ENCODE measurements around the gene FBXO31. TPM values are rescaled to one million over a fixed set of nuclear protein-coding genes. Genes with fewer than 3 reads are reported as not detected.

FBXO31 gene
- total RNA-seq, 2 donors from 2014 or later = 39.5 to 65.8 TPM

DNA sequence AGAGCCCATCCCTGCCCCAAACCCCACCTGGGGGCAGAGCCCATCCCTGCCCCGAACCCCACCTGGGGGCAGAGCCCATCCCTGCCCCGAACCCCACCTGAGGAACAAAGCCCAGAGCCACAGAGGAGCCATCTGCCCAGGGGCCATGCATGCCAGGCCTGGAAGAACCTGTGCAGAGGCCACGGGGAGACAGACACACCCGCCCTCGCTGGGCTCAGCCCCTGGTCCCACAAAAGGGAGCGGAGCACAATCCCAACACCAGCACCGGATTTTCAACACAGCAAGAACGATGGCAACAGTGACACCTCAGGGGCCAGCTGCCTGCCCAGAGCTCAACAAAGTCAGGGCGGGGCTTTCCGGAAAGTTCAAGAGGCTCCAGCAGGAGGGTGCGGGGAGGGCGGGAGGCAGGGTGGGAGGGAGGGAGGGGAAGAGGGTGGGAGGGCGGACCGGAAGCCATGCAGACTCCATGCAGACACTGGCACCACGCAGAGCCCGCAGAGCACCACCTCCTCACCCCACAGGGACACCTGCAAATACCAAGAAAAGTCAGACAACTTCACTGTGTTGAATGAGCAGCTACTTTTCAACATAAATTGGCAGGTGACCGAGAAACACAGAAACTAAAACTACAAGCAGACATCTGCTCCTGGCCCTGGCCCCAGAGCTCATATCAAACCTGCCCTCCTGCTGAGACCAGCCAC, 38.5 kb downstream of the FBXO31 start:
- Histone ChIP-seq H3K4me3 (no peak overlapping the region), H3K27ac (no peak overlapping the region), H3K36me3 (no peaks in the 10 kb centered on the region), H3K27me3 (replicated peaks; ENCODE audit: insufficient read depth) (no peaks in the 10 kb centered on the region), H3K9me3 (no peaks in the 10 kb centered on the region), H3K4me1 (replicated peaks) (no peaks in the 10 kb centered on the region)
- DNase-seq (ENCODE audit: low spot score) = no peak
- WGBS = 63% methylated on average over 16 of the region's 17 CpGs
- TF ChIP-seq POLR2AphosphoS5 (IDR thresholded peaks at IDR 0.05) = no peak
- TF ChIP-seq, protein P1, sequence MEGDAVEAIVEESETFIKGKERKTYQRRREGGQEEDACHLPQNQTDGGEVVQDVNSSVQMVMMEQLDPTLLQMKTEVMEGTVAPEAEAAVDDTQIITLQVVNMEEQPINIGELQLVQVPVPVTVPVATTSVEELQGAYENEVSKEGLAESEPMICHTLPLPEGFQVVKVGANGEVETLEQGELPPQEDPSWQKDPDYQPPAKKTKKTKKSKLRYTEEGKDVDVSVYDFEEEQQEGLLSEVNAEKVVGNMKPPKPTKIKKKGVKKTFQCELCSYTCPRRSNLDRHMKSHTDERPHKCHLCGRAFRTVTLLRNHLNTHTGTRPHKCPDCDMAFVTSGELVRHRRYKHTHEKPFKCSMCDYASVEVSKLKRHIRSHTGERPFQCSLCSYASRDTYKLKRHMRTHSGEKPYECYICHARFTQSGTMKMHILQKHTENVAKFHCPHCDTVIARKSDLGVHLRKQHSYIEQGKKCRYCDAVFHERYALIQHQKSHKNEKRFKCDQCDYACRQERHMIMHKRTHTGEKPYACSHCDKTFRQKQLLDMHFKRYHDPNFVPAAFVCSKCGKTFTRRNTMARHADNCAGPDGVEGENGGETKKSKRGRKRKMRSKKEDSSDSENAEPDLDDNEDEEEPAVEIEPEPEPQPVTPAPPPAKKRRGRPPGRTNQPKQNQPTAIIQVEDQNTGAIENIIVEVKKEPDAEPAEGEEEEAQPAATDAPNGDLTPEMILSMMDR (IDR thresholded peaks at IDR 0.05) = no peak
- no peak for TF ChIP-seq POLR2A (IDR thresholded peaks at IDR 0.05)
- intact Hi-C loops (cut with DNase I) = no loop called here

DNA sequence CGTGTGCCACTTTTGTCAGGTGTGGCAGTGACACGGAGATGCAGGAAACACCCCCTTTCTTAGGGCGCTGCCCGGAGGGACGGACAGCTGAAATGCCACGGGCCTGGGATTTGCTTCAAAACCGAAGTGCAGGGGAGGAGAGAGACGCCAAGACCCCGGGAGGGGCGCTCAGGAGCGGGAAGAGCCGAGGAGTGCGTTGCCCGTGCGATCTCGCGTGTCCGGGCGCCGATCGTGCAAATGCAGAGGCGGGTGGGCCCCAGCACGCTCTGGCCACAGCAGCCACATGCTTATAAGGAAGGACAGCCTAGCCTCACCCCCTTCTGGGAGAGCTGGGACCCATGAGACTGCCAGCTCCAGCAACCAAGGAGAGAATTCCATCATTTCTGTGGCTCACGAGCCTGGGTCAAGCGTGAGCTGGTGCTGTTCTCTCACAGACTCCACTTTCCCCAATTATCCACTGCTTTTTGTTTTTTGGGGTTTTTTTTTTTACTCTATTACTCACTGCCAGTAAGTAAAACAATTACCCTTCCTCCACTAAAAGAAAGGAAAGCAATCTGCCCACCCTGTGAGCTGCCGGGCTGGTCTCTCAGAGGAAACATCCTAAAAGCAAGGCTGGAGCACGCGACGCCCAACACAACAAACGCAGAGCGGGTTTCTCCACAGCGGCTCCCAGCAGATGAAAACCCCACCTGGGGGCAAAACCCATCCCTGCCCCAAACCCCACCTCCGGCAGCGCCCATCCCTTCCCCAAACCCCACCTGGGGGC, 39.2 kb downstream of the FBXO31 start:
- no peaks in the 10 kb centered on the region for H3K4me1 ChIP-seq (replicated peaks)
- no peak for DNase-seq (ENCODE audit: low spot score)
- no peak overlapping the region for H3K4me3 ChIP-seq
- TF ChIP-seq POLR2AphosphoS5 (IDR thresholded peaks at IDR 0.05) (no peak), POLR2A (IDR thresholded peaks at IDR 0.05) (no peak)
- TF ChIP-seq, protein P1 (IDR thresholded peaks at IDR 0.05) = no peak
- no peak overlapping the region for H3K27ac ChIP-seq
- H3K9me3 ChIP-seq = no peaks in the 10 kb centered on the region
- intact Hi-C loops (cut with DNase I) = no loop called here
- H3K36me3 ChIP-seq = no peaks in the 10 kb centered on the region
- H3K27me3 ChIP-seq (replicated peaks; ENCODE audit: insufficient read depth) = no peaks in the 10 kb centered on the region
- WGBS = 82% methylated on average over 34 of the region's 34 CpGs

DNA sequence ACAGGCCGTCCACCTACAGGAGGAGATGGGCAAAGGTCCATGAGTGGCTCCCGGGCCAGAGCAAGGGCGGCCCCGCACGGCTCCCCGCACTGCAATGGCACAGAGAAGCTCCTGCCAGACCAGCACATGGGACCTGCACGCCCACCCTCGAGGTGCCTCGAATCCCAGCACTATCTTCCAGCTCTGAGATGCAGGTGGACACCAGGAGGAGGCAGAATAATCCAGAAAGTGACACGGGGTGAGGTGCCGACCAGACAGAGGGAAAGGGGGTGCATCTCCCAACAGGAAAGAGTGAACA, 39.9 kb downstream of the FBXO31 start:
- Histone ChIP-seq H3K4me3 (no peak overlapping the region), H3K27ac (no peak overlapping the region), H3K9me3 (no peaks in the 10 kb centered on the region), H3K27me3 (replicated peaks; ENCODE audit: insufficient read depth) (no peaks in the 10 kb centered on the region), H3K4me1 (replicated peaks) (no peaks in the 10 kb centered on the region), H3K36me3 (no peaks in the 10 kb centered on the region)
- 90% methylated on average over 11 of the region's 11 CpGs for WGBS
- no peak for DNase-seq (ENCODE audit: low spot score)
- TF ChIP-seq POLR2AphosphoS5 (IDR thresholded peaks at IDR 0.05) (no peak), POLR2A (IDR thresholded peaks at IDR 0.05) (no peak)
- TF ChIP-seq, protein P1 (IDR thresholded peaks at IDR 0.05) = no peak
- intact Hi-C loops (cut with DNase I) = no loop called here

DNA sequence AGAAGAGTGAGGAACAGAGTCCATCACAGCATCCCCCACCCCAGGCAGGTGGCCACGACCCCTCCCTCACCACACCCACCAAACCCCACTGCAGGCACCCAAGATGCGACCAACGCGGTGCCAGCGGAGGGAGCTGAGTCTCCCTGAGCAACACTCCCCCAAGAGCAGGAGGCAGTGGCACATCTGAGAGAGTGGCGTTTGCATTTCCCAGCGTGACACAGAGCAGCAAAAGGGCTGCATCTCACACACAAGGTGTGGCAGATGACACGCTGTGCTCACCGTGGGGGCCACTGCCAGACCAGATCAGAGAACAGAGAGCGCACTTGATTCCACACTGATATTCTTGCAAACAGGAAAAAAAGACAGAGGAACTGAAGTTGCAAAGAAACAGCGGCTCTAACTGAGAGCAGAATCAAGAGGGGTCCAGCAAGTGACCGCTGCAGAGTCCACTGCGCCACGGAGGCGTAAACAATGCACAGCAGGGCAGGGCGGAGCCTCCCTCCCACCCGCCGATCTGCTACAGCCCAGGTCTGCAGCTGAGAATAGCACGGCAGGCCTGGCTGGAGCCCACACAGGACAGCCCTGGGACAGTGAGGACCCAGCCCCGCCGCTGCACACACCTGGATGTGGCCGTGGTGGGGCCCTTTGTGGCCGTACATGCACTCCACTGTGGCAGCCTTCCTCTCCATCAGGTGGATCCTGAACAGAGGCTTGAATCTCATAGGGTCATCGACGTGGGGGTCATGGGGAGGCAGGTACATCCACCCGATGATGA, 40.4 kb downstream of the FBXO31 start:
- intact Hi-C loops (cut with DNase I) = no loop called here
- TF ChIP-seq, protein P1 (IDR thresholded peaks at IDR 0.05) = no peak
- no peak for TF ChIP-seq POLR2A (IDR thresholded peaks at IDR 0.05)
- no peak for TF ChIP-seq POLR2AphosphoS5 (IDR thresholded peaks at IDR 0.05)
- Histone ChIP-seq H3K27me3 (replicated peaks; ENCODE audit: insufficient read depth) (no peaks in the 10 kb centered on the region), H3K4me3 (no peak overlapping the region), H3K9me3 (no peaks in the 10 kb centered on the region), H3K4me1 (replicated peaks) (no peaks in the 10 kb centered on the region), H3K27ac (no peak overlapping the region), H3K36me3 (no peaks in the 10 kb centered on the region)
- WGBS = 82% methylated on average over 26 of the region's 26 CpGs
- no peak for DNase-seq (ENCODE audit: low spot score)
